Activated CD4-positive, alpha-beta T cell treated with anti-CD3 and anti-CD28 coated beads for 4 hours (primary cell): Measurements from ENCODE around the gene GRK6.
A peak's percentile ranks its signal among the peaks of the same experiment; 100 is the strongest.

Experiments used
- DNase-seq, 2 donors: peaks; one replicate each; pipeline ENCODE4 v3.0.0-alpha.2; 2020

GRK6 gene

DNA sequence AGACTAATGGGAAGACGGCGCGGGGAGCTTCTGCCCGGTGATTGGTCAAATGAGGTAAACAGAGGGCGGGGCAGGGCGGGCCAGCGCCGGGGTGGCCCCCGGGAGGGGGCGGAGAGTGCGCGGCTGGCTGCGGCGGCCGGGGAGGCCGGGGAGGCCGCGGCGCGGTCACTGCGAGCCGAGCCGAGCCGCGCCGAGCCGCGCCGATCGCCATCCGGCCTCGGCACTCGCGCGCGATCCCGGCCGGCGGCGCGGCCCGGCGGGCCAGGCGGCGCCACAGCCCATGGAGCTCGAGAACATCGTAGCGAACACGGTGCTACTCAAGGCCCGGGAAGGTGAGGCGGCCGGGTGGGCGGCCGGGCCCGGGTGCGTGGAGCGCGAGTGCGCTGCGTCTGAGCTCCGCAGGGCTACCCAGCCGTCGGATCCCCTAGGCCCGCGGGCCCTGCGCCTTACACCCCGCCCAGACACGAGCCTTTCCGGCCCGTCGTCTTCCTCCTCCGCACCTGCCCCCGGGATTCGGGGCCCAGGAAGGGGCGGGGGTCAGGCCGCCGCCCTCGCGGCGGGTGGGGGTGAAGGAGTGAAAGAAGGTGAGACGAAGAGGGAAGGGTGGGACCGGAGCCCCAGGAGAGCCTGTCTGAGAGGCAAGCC, at the start of gene GRK6:
TSS of gene GRK6 (plus strand) at position 111 of the 645 bp plus-strand sequence. CDS start at position 281, 170 bp downstream.
- DNase-seq = peak; percentile 51 to 70

GRCh38 chr5:177377851-177378776, 48.4 kb upstream of the GRK6 start:
- no peak for DNase-seq

GRCh38 chr5:177378884-177379883, 47.3 kb upstream of the GRK6 start:
- peak; percentile 30 to 44 for DNase-seq

DNA sequence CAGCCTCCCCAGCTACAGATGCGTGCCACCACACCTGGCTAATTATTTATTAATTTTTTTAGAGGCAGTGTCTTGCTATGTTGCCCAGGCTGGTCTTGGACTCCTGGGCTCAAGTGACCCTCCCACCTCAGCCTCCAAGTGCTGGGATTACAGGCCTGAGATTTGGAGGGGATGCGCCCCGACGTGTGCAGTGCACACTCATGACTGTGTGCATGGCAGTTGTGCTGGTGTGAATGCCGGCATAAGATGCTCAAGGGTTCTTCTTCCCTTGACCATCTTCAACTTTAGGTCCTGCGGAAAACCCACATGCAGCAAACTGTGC, 45.7 kb upstream of the GRK6 start:
- DNase-seq = no peak

GRCh38 chr5:177382423-177383029, 44.0 kb upstream of the GRK6 start:
- no peak for DNase-seq

- DNase-seq = no peak
Observed at GRCh38 chr5:177383181-177383580, 43.3 kb upstream of the GRK6 start.

GRCh38 chr5:177384134-177384533, 42.3 kb upstream of the GRK6 start, which contains the start of gene SLC34A1:
Gene SLC34A1 (plus strand): TSS chr5:177384434. CDS start chr5:177385742, 1,308 bp downstream.
- no peak for DNase-seq

DNA sequence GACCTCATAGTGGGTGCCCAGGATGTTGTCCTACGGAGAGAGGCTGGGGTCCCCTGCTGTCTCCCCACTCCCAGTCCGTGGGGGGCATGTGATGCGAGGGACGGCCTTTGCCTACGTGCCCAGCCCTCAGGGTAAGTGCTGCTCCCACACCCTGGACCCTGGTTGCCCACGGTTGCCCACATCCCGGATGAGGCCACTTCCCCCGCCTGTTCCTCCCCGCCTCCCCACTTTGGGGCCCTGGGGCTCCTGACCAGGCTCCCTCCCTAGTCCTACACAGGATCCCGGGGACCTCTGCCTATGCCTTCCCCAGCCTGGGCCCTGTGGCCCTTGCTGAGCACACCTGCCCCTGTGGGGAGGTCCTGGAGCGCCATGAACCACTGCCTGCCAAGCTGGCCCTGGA, 40.8 kb upstream of the GRK6 start:
- DNase-seq = no peak

- no peak for DNase-seq
Observed at GRCh38 chr5:177386542-177386941, 39.9 kb upstream of the GRK6 start.

DNA sequence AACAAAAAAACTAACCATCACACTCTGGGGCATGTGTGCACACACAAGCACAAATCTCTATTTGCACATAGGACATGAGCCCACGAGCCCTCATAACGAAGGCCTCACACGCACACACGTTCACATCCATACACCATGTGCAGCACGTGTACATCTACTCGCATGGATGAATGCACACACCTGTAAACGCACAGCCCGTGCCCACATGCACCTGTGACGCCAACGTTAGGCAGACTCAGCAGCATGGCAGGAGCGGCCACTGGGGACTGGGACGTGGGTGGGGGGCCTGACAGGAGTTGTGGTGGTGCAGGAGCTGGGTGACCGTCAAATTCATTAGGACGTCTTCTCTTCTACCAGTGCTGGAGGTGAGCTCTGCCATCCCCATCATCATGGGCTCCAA, 39.1 kb upstream of the GRK6 start:
- no peak for DNase-seq

GRCh38 chr5:177388521-177389052, 37.9 kb upstream of the GRK6 start:
- DNase-seq = no peak

- DNase-seq = peak; percentile 55 to 56
Observed at GRCh38 chr5:177389241-177390169, 37.0 kb upstream of the GRK6 start.

GRCh38 chr5:177390363-177391300, 35.8 kb upstream of the GRK6 start:
- peak; percentile 78 to 87 for DNase-seq

- DNase-seq = no peak
Observed at GRCh38 chr5:177392765-177393164, 33.7 kb upstream of the GRK6 start.

DNA sequence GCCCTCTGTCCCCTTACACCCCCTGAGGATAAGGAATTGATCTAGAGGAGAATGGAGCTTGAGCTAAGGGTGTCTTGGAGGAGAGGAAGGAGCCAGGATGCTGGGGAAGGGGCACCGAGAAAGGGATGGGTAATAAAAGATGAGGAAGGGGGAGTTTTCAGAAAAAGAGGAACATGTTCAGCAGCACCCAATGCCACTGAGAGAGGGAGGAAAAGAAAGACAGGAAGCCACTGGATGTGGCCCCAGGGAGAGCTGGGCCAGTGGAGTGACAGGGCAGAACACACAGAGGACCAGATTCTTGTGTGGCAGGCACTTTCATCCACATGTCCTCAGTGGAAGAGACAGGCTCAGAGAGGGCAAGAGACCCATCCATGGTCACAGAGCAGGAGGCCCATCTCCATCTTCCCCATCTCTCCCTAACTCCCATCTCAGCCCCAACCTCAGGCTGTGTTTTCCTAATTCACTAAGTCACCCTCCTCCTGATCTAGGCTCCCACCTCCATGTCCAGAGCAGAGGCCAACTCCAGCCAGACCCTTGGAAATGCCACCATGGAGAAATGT, 33.2 kb upstream of the GRK6 start:
- no peak for DNase-seq

DNA sequence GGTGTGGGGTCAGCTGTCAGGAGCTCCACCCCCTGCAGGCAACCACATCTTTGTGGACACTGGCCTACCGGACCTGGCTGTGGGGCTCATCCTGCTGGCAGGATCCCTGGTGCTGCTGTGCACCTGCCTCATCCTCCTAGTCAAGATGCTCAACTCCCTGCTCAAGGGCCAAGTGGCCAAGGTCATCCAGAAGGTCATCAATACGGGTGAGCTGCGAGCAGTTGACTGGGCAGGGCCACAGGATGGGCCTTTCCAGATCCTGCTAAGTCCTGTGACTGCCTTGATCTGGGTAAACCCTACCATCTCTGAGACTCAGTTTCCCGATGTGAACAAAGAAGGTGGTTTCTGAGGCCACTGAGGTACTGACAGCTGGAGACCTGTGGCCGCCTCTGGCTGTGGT, 32.5 kb upstream of the GRK6 start:
- DNase-seq = no peak

DNA sequence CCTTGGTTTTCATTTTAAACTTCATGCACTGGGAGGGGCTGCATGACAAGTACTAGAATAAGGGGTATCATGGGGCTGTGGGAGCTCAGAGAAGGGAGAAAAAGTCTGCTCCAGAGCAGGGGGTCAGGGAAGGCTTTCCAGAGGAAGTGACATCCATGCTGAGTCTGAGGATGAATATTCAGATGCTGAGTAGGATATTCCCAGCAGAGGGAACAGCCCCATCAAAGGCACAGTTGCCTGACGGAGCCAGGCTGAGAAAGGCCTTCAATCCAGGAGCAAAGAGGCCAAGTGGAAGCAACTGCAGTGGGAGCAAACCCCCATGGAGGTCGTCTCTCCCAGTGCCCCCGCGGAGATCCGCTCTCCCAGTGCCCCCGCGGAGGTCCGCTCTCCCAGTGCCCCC, 30.4 kb upstream of the GRK6 start:
- DNase-seq = no peak

DNA sequence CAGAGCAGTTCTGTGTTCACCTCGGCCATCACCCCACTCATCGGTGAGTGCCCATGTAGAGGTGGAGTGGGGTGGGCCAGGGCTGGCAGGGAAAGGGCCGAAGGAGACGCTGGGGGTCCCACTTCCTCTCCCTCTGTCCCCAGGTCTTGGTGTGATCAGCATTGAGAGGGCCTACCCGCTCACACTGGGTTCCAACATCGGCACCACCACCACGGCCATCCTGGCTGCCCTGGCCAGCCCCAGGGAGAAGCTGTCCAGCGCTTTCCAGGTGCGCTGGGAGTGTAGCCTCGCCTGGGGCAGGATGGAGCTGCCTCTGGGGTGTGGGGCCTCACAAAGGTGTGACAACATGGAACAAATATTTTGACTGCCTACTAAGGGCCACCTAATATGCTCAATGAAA, 29.7 kb upstream of the GRK6 start:
- no peak for DNase-seq

DNA sequence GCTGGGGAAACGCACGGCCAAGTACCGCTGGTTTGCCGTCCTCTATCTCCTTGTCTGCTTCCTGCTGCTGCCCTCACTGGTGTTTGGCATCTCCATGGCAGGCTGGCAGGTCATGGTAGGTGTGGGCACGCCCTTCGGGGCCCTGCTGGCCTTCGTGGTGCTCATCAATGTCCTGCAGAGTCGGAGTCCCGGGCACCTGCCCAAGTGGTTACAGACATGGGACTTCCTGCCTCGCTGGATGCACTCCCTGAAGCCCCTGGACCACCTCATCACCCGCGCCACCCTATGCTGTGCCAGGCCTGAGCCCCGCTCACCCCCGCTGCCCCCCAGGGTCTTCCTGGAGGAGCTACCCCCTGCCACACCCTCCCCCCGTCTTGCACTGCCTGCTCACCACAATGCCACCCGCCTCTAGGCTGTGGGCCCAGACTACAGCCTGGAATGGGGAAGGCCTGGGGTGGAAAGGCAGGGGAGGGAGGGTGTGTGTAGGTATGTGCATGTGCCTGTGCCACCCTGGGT, 28.5 kb upstream of the GRK6 start:
- no peak for DNase-seq
